Activated naive CD4-positive, alpha-beta T cell treated with Interleukin-2 at 50 U/mL for 16 hours (primary cell): ENCODE results near the gene TNS3.
"Not testable (repeated sequence)": the region's sequence is repeated elsewhere in the genome, so short reads cannot be mapped to it uniquely, and the experiment has no call there.

Experiments used
- DNase-seq: peaks from one replicate; pipeline ENCODE4 v3.0.0-alpha.2; 2020

The TNS3 gene

DNA sequence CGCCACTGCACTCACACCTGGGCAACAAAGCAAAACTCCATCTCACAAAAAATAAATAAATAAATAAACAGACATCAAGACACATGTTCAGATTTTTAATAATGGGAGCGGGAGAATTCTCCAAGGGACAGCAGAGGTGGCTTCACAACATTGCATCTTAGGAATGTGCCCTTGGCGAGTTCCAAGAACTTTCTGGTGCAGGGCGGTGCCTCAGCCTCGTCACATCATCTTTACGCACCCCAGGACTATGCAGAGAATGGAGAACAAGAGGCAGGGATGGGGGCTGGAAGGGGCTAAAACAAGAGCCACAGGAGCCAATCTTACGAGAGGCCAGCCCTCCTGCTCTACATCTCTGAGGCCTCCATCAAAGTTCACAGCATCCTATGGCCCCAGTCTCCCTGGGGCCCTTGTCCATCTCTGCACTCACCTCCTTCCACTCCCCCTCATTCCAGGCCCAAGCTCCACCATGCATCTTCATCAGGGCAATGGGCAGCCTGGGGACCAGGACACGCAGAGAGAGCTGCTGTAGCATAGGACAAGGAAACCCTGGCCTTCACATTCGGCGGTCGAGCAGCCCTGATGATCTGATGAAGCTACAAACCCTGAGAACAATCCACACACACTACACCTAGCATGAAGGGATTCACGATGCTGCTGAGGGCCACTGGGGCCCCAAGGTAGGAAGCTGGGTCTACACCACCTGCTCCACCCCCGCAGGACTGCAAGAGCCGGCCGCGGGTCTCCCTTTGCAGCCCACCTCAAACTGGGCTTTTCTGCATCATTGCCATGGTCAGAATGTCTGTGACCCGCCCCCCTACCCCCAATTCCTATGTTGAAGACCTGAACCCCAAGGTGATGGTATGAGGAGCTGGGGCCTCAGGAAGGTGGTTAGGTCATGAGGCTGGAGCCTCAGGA lies 22.3 kb downstream of the TNS3 start:
- DNase-seq, result no peak

DNA sequence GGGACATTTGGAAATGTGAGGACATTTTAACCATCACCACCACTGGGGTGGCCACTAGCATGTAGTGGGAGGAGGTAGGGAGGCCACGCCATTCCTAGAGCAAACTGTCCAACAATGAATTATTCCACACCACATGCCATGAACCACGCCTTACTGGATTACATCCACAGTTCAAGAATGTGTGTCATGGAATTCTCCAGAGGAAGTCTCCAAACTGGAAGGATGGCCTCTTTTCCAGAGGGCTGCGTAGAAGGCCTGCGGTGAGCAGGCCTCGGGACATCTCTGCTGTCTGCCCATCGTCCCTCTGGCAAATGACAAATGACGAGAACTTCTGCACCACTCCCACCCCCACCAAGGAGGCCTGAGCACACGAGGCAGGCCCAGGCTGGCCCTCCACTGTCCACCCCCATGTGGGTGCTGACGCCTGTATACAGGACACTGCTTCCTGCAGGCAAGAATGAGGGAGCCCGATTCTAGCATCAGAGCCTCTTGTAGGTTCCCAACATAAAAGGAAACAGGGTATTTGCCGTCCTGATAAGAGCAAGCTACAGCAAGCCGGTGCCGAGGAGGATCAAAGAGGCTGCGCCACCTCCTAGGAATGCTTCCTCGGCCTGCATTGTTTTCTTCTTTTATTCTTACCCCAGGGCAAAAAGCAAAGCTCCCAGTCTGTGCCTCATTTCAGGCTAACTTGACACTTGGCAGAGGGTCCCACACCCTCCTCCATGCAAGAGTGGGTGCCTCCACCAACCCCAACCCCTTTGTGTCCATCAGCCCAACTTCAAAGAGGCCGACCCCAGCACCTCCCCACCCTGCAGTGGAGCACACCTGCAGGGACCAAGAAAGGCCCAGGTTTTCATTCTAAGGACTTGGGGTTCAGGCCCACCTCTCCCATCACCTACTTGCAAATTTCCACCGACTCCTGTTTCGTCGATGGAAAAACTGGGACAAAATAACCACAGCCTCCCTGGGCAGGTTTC lies 23.9 kb downstream of the TNS3 start:
- DNase-seq, result no peak

DNA sequence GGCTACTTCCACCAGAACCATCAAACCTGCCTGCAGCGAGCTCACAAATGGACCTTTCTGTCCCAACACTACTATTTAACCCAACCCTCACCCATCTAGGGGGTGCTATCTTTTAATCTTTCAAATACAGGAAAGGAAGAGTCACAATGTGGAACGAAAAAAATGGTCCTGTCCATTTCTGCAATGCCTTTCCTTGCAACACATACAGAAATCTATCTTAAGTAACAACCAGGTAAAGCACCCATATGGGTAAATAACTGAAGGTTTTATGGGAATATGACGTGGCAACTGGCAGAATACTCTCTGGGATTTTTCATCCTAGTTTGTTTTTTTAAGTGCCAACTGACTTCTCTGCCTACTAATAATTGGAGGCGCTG lies 24.6 kb downstream of the TNS3 start:
- no peak for DNase-seq

DNA sequence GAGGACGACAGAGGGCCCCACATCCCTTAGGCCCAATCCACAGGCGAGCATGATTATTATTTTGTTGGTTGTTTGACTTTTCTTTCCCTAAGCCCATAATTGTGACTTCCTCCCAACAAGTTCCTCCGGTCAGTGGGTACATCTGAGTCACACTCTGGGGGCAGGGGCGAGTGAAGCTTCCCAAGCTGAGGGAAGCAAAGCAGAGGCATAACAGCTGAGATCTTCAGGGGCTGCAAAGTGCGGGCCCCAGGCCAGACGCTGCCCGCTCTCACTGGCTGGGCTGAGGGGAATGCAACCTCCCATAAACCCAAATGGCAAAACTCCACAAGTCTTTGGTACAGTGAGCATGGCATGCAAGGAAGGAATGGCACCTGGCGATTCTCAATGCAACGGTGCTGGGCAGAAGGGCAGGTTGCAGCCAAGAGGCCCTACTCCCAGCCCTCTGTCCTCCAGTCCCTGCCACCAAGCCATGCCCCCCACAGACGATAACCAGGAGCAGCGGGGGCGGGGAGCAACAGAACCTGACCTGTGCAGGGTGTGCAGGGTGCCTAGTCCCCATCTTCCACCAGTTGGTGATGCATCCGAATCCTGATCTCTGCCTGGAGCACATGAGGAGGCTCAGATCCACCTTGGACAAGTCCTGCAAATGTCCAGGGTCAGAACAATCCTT lies 25.3 kb downstream of the TNS3 start:
- DNase-seq, result no peak

DNA sequence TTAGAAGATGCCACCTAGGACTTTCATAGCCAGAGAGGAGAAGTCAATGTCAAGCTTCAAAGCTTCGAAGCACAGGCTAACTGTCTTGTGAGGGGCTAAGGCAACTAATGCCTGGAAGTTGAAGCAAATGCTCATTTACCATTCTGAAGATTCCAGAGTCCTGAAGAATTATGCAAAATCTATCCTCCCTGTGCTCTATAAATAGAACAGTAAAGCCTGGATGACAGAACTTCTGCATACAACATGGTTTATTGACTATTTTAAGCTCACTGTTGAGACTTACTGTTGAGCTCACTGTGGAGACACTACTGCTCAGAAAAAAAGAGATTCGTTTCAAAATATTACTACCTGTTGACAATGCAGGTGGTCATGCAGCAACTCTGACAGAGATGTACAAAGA lies 28.6 kb downstream of the TNS3 start:
- no peak for DNase-seq

DNA sequence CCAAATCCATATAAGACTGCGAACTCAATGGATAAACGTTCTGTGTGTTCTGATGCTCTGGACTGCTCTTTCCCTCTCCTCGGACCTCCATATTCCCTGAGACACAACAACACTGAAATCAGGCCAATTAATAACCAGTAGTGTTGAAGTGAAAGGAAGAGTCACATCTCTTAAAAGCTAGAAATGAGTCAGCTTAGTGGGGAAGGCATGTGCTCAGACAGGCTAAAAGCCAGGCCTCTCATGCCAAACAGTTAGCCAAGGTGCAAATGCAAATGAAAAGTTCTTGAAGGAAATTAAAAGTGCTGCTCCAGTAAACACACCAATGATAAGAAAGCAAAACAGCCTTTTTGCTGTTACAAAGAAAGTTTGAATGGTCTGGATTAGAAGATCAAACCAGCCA lies 29.3 kb downstream of the TNS3 start:
- DNase-seq, result no peak

DNA sequence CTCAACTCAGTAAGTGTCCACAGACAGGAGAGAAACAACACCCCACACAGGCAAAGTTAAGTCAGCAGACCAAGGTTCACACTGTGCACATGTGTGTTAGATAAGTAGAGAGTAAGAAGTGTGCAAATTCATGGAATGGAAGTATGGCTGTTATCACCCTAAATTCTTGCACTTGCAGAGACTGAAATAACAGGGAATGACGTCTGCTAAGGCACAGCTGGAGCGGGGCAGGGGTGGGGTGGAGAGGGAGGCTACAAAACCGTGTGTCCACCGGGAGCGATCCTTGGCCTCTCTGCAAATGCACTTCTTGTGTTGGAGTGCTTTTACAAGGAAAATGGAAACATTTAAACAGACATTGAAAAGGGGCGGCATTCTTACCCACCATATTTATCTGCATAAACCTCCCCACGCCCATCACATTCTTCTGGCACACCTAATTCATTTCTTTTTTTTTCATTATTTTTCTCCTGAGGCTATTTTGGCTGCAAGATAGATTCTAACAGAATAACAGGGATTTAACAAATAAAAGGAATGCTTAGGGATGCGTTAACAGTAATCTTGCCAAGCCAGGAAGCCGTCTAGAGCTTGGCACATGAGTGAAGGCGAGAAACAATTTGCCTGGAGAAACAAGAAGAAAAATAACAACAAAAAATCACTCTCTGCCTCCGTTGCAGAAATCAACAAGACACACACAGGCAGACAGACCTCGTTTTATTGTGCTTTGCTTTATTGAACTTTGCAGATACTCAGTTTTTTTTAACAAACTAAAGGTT lies 30.1 kb downstream of the TNS3 start:
- no peak for DNase-seq

DNA sequence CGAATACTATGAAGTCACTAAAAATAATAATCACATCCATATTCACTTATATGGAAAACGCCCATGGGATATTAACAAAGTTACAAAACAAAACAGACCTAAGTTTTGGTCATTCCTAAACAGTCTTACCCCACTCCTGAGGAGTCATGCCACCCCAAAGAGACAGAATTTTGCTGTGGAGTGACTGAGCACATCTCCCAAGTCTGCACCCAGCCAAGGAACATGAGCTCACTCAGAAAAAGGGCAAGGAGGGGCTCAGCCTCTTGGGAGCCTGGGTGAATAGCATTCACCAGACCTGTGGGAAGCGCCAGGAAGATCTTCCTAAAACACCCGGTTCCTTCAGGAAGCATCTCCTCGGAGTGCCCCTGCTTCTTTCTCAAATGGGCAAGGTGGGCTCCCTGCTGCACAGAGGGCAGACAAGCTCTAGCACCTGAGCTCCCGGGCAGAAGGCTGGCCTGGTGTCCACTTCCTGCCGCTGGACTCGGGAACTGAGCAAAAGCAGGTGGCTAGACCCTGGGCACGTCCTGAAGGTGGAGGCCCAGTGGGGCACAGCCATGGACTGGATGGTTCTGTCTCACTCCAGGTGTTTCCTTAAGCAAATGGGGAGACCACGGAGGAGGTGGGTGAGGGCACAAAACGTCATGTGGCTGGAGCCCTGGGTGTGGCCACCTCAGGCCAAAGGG lies 31.0 kb downstream of the TNS3 start:
- no peak for DNase-seq

DNA sequence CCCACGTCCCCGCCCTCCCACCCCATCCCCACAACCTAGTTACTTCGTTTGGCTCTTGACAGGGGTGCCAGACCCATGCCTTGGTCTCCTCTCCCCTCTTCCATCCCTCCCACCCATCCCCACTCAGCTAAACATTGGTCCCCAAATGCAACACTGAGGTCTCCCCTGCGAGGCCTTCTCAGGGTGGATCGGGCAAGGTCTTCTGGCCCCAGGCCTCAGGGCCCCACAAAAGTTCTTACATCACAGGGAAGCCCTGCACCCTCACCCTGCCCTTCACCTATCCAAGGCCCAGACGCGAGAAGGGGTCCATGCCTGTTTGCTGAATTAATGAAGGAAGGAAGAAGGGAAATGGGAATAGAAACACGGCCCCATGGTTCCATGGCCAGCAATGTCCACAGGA lies 32.0 kb downstream of the TNS3 start:
- DNase-seq, result no peak

DNA sequence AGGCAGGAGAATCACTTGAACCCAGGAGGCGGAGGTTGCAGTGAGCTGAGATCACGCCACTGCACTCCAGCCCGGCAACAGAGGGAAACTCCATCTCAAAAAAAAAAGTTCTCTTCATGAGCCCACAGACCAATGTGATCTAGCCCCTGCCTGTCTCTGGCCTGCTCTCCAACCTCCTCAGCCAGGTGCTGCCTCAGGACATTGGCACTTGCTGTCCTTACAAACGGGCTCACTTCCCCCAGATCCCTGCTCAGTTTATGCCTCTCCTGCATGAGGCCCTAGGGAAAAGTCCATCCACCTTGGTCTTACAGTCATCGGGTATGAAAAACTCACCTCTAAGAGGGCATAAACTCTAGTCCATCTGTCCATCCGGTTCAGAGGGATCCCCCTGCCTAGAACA lies 32.5 kb downstream of the TNS3 start:
- DNase-seq, result no peak

DNA sequence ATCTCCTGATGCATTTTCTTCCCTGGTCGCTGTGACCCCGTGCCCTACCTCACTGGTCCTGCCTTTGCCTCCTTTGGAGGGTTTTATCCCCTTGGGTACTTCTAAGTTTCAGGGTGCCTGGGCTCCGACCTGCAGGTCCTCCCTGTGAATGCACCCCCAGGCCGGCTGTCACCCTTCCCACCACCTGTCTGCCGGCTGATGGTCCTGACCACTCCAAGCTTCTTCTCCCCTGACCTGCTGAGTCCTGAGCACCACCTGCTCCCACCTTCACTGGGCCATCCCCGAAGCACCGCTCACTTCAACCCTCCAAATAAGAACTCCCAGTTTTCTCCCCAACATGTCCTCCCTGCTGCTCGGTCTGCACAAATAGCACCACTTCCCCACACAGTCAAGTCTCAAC lies 33.4 kb downstream of the TNS3 start:
- no peak for DNase-seq

DNA sequence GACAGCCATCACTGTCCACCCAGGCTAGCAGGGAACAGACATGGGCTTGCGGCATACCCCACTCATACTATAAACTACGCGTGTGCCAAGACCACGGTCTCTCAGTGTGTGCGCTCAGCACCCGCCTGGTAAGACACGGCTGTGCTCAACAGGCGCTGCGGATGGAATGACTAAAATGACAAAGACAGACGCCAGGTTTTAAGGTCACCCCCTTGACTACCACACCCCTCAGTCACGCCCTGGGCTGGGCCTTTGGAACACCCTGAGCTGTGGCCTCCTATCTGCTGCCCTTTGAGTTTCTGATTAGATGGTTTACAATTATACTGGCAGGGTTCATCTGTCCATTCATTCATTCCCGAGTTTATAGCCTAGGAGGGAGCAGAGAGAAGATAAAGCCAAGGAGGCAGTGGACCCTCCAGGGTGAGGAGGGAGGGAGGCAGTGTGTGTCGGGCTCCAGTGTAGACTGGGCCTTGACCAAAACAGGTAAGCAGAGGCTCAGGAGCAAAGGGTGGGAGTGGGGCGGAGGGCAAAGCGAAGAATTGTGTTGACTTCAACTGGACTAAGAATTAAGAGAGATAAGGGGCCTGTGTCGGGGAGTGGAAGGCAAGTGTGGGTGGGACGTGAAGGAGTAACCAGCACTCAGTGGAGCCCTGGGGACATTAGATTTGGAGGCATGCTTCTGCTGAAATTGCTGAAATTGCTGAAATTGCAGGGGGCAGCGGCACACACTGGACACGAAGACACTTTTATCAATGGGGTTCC lies 35.0 kb downstream of the TNS3 start:
- no peak for DNase-seq

DNA sequence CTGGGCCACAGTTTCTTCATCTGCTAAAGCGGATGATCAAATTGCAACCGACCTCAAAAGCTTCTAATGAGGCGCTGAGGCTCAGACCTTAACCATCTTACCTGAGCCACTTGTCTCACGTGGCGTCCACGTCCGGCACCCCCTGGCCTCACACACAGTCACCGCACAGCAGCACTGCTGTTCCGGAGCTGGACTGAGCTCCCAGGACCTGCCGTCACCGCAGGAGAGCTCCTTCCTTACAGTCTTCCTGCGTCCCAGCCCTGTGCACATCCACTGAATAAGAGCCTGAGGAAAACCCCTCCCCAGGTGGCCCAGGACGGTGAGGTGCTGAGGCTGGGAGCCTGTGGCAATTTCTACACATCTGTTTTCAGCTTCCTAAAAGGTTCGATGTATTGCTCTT lies 35.7 kb downstream of the TNS3 start:
- no peak for DNase-seq

DNA sequence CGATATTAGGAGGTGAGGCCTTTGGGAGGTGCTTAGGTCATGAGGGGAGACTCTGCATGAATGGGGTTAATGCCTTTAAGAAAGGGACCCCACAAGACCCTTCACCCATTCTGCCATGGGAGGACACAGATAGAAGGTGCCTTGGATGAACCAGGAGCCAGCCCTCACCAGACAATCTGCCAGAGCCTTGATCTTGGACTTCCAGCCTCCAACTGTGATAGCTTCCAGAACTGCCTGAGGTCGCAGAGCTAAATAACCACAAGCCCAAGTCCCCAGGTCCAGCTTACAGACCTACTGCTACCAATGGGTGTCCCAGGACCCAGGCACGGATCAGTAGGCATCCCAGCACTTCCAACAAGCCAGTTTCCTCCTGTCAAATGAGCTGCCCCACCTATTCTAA lies 37.5 kb downstream of the TNS3 start:
- DNase-seq, result no peak

DNA sequence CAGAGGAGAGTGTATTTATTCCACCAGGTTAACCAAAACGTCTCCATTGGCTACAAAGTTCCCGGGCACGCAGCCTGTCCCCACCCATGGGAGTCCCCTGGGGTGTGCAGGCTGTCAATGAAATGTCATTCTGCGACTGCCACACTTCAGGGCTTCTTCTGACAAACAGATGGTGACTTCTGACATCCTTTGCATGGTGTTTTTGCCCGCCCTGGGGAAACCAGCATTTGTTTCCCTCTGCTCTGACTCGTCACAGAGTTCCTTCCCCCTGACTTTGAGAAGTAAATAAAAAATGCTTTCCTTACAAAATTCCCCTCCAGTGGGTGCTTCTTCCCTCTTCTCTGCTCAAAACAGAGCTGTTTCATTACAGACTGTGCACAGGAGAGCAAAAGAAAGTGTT lies 38.2 kb downstream of the TNS3 start:
- DNase-seq, result no peak

DNA sequence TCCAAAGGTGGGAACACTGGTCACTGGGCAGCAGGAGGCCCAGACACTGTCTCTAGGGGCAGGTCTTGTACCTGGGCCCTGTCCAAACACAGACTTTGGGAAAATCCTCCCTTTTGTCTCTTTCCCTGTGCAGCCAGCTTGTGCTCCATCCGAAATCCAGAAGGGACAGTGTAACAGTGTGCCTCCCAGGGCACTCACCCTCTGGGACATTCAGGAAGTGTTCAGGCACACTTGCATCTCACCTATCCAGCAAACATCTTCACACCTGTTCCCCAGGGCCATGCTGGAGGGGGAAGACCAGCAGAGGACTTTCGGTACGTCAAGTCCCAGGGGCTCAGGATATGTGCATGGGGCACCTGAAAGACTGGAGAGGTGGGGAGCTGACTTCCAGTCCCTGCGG lies 38.9 kb downstream of the TNS3 start:
- no peak for DNase-seq

DNA sequence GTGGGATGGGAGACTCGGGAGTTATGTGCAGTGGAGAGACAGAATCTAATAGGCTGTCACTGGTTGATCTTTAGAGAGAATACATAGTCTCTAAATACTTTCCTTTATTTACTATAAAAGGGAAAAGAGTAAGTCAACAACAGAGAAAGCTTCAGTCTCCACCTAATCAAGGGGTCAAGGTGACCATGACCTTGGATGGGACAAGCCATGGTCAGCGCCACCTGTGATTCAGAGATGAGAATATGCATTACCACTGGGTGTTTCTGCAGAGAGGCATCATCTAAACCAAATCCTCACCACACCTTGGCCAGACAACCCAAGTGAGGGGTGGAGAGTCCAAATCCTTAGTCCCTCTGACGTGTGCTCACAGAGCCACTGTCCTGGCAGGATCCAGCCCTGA lies 39.9 kb downstream of the TNS3 start:
- no peak for DNase-seq

DNA sequence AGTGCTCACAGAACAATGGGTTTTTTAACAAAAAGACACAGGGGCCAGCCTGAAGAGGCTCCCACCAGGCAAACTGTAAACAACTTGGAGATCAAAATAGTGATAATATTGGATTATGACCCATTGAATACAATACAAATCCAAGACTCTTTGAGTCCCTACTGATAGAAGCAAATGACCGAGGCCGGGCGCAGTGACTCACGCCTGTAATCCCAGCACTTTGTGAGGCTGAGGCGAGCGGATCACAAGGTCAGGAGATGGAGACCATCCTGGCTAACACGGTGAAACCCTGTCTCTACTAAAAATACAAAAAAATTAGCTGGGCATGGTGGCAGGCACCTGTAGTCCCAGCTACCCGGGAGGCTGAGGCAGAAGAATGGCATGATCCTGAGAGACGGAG lies 40.4 kb downstream of the TNS3 start:
- DNase-seq, result not testable (repeated sequence)

DNA sequence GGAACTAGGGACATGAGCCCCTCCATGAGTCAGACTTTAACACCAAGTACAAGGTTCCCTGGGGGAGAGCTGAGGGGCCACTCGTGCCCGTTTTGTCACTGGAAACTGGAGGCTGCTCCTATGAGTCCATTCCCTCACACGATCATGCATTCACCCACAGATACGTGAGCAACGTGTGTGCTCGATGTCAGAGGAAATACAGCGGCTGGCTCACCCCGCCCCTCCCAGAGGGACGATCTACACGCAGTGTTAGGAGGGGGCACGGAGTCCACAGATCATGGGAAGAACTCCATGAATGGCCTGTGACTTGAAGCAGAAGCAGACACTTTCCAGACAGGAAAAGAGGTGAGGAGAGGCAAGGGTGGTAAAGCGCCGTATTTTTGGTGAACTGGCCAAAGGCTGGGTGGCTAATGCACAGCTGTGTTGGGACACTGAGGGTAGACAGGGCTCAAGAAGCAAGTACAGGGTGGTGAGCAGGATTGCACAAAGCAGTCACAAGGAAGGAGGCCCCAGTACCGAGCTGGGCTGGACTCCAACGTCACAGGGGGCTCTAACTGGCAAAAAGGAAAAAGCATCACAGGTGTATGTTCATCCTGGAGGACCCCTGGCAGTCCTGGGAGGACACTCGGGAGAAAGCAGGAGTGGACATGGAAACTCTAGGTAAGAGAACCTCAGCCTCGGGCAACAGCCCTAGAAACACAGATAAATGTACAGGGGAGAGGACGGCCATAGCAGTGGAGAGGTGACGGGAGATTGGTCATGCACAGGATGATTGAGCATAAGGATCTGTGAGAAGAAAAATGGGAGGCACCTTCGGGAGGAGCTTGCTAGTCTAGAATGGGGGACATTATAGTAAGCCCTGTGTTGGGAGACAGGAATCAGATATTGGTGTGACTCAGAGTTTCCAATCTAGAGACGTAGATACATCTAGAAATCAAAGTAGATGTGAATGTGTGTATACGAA lies 41.2 kb downstream of the TNS3 start:
- no peak for DNase-seq

DNA sequence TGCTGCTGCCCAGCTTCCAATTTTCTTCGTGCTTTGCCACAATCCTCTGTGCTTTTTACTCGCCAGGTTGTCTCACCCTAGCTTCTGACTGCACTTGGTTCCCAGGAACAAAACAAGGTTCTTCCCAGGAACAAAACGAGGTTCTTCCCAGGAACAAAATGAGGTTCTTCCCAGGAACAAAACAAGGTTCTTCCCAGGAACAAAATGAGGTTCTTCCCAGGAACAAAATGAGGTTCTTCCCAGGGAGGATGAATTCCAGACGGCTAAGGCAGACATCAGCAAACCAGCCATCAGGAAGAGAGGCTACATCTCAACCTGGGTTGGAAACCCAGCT lies 41.9 kb downstream of the TNS3 start:
- DNase-seq, result no peak
